Nephron progenitor cell (in vitro differentiated cells): ENCODE results near the gene KRTAP12-2.

Source experiments
- DNase-seq: peaks from one replicate; pipeline ENCODE4 v3.0.0; 2021
- H3K27ac Mint-ChIP-seq: 2 replicates; pipeline ENCODE4 v1.8.0; 2021; ENCODE audit warnings: mild to moderate bottlenecking, moderate library complexity, mixed read lengths
- H3K27me3 Mint-ChIP-seq: 2 replicates; pipeline ENCODE4 v1.8.0; 2021; ENCODE audit warnings: mild to moderate bottlenecking, low read depth, mixed read lengths; ENCODE audit not compliant: poor library complexity
- H3K36me3 Mint-ChIP-seq: 2 replicates; pipeline ENCODE4 v1.8.0; 2021; ENCODE audit warnings: low read depth, mixed read lengths
- H3K4me1 Mint-ChIP-seq: 2 replicates; pipeline ENCODE4 v1.8.0; 2021; ENCODE audit warnings: mixed read lengths
- H3K4me3 Mint-ChIP-seq: 2 replicates; pipeline ENCODE4 v1.8.0; 2021; ENCODE audit warnings: mild to moderate bottlenecking, moderate library complexity, mixed read lengths
- H3K9me3 Mint-ChIP-seq: 2 replicates; pipeline ENCODE4 v1.8.0; 2021; ENCODE audit warnings: mild to moderate bottlenecking, moderate library complexity, mixed read lengths
- CTCF ChIP-seq: fragments of 200-600 bp; sonication (generic); IDR thresholded peaks from 2 replicates; pipeline ENCODE4 v1.5.0; 2021; ENCODE audit warnings: antibody characterized with exemption

The KRTAP12-2 gene

GRCh38 chr21:44708213-44708865, 41.6 kb upstream of the KRTAP12-2 start:
- H3K27me3 Mint-ChIP-seq: peaks cover 100% of the 10 kb centered on the region
- no peak overlapping the region for H3K27ac Mint-ChIP-seq
- no peak for DNase-seq
- peaks cover 52% of the 10 kb centered on the region for H3K4me1 Mint-ChIP-seq
- H3K4me3 Mint-ChIP-seq: no peak overlapping the region
- TF ChIP-seq CTCF: no peak
- H3K36me3 Mint-ChIP-seq: no peaks in the 10 kb centered on the region
- H3K9me3 Mint-ChIP-seq: peaks cover 21% of the 10 kb centered on the region

GRCh38 chr21:44706706-44707581, 40.2 kb upstream of the KRTAP12-2 start:
- peaks cover 56% of the 10 kb centered on the region for H3K4me1 Mint-ChIP-seq
- no peak overlapping the region for H3K27ac Mint-ChIP-seq
- peaks cover 100% of the 10 kb centered on the region for H3K27me3 Mint-ChIP-seq
- no peak overlapping the region for H3K4me3 Mint-ChIP-seq
- DNase-seq: no peak
- TF ChIP-seq CTCF: no peak
- H3K36me3 Mint-ChIP-seq: no peaks in the 10 kb centered on the region
- peaks cover 21% of the 10 kb centered on the region for H3K9me3 Mint-ChIP-seq

- H3K36me3 Mint-ChIP-seq: no peaks in the 10 kb centered on the region
- peaks cover 57% of the 10 kb centered on the region for H3K4me1 Mint-ChIP-seq
- DNase-seq: no peak
- peaks cover 100% of the 10 kb centered on the region for H3K27me3 Mint-ChIP-seq
- no peak overlapping the region for H3K4me3 Mint-ChIP-seq
- H3K9me3 Mint-ChIP-seq: peaks cover 21% of the 10 kb centered on the region
- TF ChIP-seq CTCF: no peak
- H3K27ac Mint-ChIP-seq: no peak overlapping the region
Measured at GRCh38 chr21:44706026-44706705, 39.4 kb upstream of the KRTAP12-2 start.

- no peak overlapping the region for H3K4me3 Mint-ChIP-seq
- H3K9me3 Mint-ChIP-seq: peaks cover 21% of the 10 kb centered on the region
- peaks cover 56% of the 10 kb centered on the region for H3K4me1 Mint-ChIP-seq
- H3K27me3 Mint-ChIP-seq: peaks cover 95% of the 10 kb centered on the region
- TF ChIP-seq CTCF: no peak
- no peak overlapping the region for H3K27ac Mint-ChIP-seq
- DNase-seq: no peak
- no peaks in the 10 kb centered on the region for H3K36me3 Mint-ChIP-seq
Measured at GRCh38 chr21:44704636-44705001, 37.9 kb upstream of the KRTAP12-2 start.

GRCh38 chr21:44703731-44704635, 37.3 kb upstream of the KRTAP12-2 start:
- no peak for DNase-seq
- Mint-ChIP-seq H3K36me3 (no peaks in the 10 kb centered on the region), H3K4me3 (no peak overlapping the region), H3K27me3 (peaks cover 93% of the 10 kb centered on the region), H3K9me3 (peaks cover 21% of the 10 kb centered on the region), H3K4me1 (peaks cover 54% of the 10 kb centered on the region), H3K27ac (no peak overlapping the region)
- TF ChIP-seq CTCF: no peak
